VCaP (cell line): ENCODE measurements around the gene CACNA2D3.

Source experiments
- H3K27ac ChIP-seq: fragments of 450-650 bp; 2 replicates; pipeline ENCODE4 v1.5.1; 2017
- CTCF ChIP-seq: fragments of 450-650 bp; conservative IDR thresholded peaks from 2 replicates; pipeline ENCODE4 v1.5.1; 2017; ENCODE audit warnings: mild to moderate bottlenecking, moderate library complexity

CACNA2D3 gene

DNA sequence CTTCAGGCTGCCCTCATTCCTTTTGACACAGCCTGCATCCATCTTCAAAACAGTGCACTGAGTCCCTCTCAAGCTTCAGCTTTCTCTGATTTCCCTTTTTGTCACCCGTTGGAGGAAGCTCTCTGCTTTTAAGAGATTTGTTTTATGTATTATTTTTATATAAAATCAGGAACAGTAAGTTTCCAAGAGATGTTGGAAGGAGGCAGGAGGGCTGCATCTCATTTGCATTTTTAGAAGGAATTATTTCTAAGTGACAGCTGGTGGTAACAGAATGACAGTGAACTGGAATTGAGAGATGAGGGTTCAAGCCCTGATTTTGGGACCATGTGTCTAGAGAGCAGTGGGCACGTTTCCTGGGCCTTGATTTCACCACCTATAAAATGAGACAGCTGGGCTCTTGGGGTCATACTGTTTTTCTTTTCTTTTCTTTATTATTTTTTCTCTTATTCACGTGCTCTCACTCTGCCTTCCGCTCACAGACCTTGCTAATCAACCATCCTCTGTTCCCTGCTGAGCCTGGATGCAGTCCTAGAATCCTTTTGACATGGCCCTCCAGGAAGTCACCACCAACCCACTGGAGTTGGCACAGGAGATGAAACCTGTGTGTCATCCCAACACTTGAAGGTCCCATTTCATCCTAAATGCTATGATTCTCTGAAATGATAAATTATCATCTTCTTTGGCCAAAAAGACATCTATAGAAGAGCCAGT is 148.6 kb downstream of the CACNA2D3 start:
- H3K27ac ChIP-seq, result no peak overlapping the region
- TF ChIP-seq CTCF, result no peak

DNA sequence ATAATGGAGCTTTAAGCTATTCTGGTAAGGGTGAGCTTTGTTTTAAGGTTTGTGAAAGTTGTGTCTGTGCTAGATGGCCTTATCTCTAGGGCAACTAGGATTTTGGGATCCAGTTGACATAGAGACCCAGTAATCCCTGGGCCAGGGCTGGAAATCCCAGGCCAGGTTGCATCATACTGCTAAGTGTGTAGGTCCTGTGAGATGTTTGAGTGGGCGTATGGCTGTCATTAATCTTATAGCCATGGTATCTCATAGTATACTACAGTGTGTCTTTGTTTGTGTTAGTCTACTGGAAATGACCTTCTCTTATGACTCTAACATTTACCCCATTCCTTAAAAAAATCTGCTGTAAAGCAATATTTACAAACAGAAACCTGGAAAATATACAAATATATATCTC is 151.4 kb downstream of the CACNA2D3 start:
- H3K27ac ChIP-seq, result no peak overlapping the region
- no peak for TF ChIP-seq CTCF

GRCh38 chr3:54274607-54275006 is 152.3 kb downstream of the CACNA2D3 start:
- no peak overlapping the region for H3K27ac ChIP-seq
- no peak for TF ChIP-seq CTCF

GRCh38 chr3:54279005-54279583 is 156.7 kb downstream of the CACNA2D3 start:
- no peak for TF ChIP-seq CTCF
- H3K27ac ChIP-seq, result no peak overlapping the region

DNA sequence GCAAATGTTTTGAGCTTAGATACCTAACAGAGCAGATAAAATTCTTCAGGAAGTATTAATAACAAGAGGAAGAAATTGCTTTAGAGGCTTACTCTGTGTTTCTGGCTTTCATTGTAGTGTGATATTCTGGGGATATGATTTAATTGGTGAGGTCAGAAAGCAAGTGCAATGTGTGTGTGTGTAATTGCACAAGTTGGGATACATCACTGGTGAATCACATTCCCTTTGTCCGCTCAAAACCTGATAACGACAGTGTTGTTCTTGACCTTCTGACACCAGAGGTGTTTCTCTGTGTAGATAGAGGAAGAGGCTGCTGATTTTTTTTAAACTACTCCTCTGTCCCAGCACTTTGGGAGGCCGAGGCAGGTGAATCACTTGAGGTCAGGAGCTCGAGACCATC is 161.1 kb downstream of the CACNA2D3 start:
- no peak overlapping the region for H3K27ac ChIP-seq

GRCh38 chr3:54294214-54294613 is 171.9 kb downstream of the CACNA2D3 start:
- no peak for TF ChIP-seq CTCF

More for the DNA sequence above, 161.1 kb downstream of the CACNA2D3 start:
- no peak for TF ChIP-seq CTCF

DNA sequence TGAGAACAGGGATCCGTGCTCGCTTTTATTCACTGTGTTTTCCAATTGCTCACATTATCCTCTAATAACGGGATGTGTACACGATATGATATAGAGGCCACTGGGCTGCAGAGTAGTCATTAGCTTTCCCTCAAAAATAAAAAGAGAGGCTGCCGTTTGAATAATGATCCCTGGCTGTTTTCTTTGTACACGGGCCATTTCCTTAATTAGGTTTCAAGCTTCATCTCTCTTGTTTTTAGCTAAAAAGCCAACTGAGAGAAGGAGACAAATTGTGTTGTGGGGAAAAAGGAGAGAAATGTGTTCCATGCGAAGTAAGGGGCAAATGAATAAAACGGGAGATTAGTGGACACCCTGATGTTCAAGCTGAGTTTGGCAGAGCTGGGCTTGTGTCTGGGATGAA is 174.2 kb downstream of the CACNA2D3 start:
- no peak overlapping the region for H3K27ac ChIP-seq
- TF ChIP-seq CTCF, result no peak

More at GRCh38 chr3:54294214-54294613, 171.9 kb downstream of the CACNA2D3 start:
- H3K27ac ChIP-seq, result no peak overlapping the region
